Kasumi-1 (cell line): ENCODE measurements around the gene CHST3.
A peak's percentile ranks its signal among the peaks of the same experiment; 100 is the strongest.
"Not testable (repeated sequence)": the region's sequence is repeated elsewhere in the genome, so short reads cannot be mapped to it uniquely, and the experiment has no call there.

Experiments
- DNase-seq, 2 experiments: peaks; one replicate each; lab custom pipeline; 2025; lab: John Stamatoyannopoulos, UW

CHST3 gene

GRCh38 chr10:71973777-71974488 is 9.7 kb downstream of the CHST3 start:
- no peak for DNase-seq

- DNase-seq, result no peak
Measured at GRCh38 chr10:71974489-71975021, 10.4 kb downstream of the CHST3 start.

DNA sequence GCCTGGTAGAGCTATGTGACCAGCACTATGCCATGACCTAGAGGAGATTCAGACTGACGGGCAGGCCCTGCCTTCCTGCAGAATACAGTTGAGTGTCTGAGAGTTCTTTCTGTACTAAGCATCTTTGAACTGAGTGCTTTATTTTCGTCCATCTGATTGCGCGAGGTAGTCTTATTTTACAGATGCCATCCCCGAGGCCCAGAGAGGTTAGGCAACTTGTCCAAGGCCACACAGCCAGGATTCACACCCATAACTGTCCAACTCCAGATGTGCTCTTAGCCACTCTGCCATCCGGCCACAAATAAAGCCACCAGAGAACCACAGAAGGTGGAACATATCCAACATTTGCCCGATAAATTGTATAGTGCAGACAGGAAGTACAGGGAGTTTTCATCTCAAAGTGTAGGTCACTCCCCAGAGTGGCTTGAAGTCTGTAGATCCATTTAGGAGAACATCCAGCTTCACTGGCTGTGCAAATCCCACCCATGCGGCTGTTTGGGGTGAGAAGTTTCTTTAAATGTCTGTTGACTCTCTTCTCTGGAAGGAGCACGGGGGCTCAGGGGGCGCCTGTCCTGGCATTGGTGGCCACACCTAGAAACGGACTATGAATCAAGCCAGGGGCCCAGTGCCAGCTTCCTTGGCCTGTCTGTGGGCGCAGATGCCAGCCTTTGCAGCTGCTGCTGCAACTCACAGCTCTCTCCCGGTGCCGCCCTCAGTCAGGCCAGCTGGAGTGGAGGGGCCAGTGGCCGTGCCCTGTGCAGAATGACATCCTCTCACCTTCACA is 11.1 kb downstream of the CHST3 start:
- DNase-seq, result no peak

GRCh38 chr10:71975871-71976725 is 11.9 kb downstream of the CHST3 start:
- DNase-seq, result no peak

- DNase-seq, result not testable (repeated sequence)
Measured at GRCh38 chr10:71977614-71977903, 13.4 kb downstream of the CHST3 start.

DNA sequence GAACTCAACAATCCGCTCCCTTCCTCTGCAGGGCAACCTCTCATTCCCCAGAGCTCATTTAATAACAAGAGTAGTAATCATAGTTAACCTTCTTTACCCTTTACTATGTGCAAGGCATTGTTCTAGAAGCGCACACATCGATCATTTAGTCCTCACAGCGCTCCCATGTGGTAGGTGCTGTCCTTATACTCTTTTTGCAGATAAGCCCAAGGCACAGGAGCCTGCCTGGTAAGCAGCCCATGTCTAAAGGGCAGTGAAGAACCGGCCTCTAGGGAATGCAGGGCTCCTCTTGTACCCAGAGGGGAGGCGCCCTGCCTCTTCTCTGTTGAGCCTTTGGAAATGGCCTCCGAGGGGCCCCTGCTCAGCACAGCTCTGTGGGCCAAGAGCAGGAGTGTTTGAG is 14.3 kb downstream of the CHST3 start:
- DNase-seq, result no peak

GRCh38 chr10:71978988-71979691 is 14.9 kb downstream of the CHST3 start:
- no peak for DNase-seq

DNA sequence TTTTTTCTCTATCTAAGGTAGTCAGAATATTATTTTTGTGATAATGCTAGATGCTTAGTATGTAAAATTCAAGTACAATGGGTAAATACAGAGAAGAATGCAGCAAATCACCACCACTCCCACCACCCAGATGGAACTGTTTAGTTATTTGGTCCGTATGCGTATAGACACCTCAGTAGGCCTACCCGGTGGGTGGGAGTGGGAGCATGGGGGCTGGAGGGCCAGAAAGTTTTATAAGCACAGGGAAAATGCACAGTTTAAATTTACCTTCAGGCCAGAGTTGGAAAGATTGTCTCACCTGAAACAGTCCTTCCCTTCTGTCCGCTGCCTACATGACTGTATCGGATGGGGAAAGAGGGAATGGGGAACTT is 15.5 kb downstream of the CHST3 start:
- DNase-seq, result no peak

DNA sequence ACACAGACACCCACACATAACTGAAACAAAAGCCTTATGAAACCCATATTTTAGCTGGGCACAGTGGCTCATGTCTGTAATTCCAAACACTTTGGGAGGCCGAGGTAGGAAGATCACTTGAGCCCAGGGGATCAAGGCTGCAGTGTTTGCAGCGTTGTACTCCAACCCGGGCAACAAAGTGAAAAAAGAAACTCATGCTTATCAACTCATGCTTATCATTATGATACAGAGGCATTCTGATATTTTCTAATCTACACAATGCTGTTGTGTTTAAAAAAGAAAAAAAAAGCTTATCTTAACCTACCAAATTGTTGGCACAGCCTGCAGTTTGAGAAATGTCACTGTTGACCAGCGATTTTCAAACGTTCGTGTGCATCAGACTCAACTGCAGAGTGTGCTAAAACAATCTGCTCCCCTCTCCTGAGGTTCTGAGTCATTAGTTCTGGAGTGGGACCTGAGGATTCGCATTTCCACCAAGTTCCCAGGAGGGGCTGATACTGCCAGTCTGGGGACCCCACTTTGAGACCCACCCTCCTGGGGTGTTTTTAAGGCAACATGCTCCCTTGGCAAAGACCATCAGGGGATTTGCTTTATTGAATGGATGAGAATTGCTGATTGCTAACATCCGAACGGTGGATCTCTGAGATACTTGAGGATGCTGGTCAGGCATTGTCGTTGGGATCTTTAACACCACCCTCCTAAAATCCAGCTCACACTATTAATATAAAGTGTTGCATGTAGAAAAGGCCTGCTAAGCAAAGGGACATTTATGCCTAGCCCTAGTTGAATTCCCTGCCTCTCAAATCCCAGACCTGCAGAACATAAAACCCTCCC is 16.2 kb downstream of the CHST3 start:
- DNase-seq, result no peak

DNA sequence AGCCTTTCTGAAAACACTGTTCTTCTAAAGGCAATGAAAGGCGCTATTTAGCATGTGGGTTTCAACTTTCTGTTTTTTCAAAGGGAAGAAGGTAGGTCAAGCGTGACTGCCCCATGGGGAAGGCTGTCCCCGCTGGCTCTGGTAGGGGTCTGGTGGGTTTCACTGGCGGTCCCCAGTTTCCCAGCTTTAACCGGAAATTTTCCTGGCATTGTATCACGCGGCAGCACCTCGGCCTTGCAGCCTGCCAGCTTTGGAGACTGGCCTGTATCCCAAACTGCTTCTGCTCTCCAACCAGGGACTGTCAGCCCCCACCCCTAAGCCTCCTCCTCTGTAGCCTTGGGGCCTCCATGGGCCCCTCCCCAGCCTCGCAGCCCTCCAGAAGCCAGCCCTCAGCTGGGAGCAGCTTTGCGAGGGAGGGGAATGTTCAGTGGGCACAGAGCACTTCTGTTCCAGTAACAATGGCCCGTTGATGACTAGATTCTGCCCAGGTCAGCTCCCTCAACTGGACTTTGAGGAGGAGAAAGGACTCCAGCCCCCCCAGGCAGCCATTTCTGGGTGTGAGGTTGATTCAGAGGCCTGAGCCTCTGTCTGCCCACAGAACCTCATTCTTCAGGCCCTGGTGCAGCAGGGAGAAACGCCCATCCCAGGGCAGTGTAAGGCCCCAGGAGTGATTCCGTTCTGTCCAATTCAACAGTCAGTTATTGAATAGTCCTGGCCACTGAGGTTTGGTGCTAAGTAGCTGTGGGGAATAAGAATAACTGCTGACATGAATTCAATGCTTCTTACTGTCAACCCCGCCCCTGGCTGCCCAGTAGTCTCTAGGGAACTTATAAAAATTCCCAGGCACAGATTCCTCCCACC is 17.1 kb downstream of the CHST3 start:
- no peak for DNase-seq

DNA sequence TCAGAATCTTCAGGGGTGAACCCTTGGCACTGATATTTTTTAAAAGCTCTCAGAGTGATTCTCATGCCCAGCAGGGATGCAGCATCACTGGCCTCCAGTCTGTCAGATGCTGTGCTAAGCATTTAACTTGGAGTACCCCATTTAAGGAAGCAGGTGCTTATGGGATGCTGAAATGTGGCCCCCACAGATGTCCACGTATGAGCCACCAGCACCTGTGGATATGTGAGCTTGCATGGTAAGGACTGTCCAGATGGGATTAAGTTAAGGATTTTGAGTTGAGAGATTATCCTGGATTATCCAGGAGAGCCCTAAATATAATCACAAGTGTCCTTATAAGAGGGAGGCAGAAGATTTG is 17.7 kb downstream of the CHST3 start:
- DNase-seq, result no peak

DNA sequence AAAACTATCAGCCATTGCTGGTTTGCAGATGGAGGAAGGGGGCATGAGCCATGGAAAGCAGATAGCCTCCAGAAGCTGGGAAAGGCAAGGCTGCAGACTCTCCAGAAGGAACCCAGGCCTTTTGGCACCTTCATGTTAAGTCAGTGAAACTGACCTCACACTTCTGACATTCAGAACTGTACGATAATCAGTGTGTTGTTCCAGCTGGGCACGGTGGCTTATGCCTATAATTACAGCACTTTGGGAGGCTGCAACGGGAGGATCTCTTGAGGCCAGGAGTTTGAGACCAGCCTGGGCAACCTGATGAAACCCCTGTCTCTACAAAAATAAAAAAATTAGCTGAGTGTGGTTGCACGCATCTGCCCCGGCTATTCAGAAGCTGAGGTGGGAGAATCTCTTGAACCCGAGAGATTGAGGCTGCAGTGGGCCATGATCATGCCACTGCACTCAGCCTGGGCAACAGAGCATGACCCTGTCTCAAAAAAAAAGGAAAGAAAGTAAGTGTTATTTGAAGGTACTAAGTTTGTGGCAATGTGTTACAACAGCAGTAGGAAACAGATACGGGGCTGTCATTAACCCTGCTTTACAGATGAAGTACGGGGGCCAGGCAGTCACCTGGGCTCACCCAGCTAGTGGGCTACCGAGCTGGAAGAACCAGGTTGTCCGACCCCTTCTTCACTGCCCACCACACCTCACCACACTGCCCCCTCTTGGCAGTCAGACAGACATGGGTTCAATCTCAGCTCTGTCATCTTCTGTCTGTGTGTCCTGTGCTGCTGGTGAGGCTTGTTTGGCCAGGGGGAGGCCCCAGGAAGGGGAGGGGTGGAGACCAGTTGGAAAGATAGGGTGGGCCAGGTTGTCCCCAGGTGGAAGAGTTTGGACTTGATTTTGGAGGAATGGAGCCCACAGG is 18.3 kb downstream of the CHST3 start:
- no peak for DNase-seq

GRCh38 chr10:71984126-71984808 is 20.1 kb downstream of the CHST3 start:
- no peak for DNase-seq

DNA sequence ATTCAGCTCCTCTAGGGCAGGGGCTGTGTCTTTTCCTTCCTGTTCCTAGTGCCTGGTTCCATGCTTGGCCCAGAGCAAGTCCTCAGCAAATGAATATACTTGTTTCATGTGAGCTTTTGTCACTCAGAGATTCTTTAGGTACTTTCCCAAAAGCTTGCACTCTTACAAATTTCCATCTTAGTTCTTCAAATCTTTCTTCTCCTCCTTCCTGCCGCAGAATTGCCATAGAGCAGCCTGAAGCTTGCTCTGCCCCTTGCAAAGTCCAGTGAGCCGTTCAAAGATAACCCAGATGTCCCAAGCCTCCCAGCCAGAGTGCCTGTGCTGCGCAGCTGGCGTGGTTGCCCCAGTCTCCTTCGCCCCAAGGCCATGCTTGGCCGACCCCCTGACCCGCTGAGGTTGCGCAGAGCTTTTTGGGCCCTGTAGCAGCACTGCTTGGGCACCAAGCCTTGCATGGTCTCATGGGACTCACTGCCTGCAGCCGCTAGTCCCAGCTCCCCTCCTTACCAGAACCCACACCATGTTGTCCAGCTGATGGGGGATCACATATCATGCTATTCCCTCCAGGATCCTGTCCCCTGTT is 20.7 kb downstream of the CHST3 start:
- no peak for DNase-seq

DNA sequence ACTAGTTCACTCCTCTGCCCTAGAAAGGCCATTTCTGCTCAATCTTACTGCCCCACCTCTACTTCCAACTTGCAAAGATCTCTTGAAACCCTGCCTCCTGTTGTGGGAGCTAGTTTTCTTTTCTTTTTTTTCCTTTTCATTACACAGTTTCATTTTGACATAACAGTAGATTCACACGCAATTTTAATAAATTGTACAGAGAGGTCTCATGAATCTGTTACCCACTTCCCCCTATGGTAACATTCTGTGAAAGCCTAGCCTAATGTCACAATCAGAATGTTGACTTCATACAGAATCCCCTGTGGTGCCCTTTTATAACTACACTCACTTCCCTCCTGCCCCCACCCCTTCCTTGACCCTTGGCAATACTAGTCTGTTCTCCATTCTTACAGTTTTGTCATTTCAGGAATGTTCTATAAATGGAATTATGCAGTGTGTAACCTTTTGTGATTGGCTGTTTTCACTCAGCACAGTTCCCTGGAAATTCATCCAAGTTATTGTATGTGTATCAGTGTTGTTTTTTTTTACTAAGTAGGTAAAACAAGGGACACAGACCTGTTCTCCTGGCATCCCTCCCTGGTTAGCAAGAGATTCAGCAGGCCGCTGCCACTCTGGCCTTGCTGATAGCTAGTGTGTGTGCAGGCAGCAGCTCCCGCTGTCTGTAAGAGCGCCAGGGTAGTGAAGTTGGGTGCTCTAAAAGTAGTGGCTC is 21.5 kb downstream of the CHST3 start:
- no peak for DNase-seq

DNA sequence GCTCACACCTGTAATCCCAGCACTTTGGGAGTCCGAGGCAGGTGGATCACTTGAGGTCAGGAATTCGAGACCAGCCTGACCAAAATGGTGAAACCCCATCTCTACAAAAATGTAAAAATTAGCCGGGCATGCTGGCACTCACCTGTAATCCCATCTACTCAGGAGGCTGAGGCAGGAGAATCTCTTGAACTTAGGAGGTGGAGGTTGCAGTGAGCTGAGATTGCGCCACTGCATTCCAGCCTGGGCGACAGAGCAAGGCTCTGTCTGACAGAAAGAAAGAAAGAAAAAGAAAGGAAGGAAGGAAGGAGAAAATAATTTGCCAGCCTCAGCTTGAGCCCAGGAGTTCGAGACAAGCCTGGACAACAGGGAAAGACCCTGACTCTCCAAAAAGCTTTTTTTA is 24.7 kb downstream of the CHST3 start:
- DNase-seq, result not testable (repeated sequence)

GRCh38 chr10:71989661-71990454 is 25.7 kb downstream of the CHST3 start:
- DNase-seq, result peak; percentile 11 to 21
